Testis (tissue), 3 donors: ENCODE results near the gene MC1R. TPM values are rescaled to one million over a fixed set of nuclear protein-coding genes. Genes with fewer than 3 reads are reported as not detected.

Experiments
- DNase-seq: peaks from one replicate; pipeline ENCODE4 v3.0.0-alpha.2; 2019
- H3K27ac ChIP-seq, 2 donors: fragments of 200-600 bp; sonication (generic); one replicate each; pipeline ENCODE4 v1.5.1; 2019
- H3K27me3 ChIP-seq: fragments of 200-600 bp; sonication (generic); one replicate; pipeline ENCODE4 v1.5.1; 2019
- H3K36me3 ChIP-seq: fragments of 200-600 bp; sonication (generic); one replicate; pipeline ENCODE4 v1.5.1; 2017; ENCODE audit warnings: low read depth; ENCODE audit errors: missing control alignments
- H3K4me1 ChIP-seq: fragments of 200-600 bp; sonication (generic); one replicate; pipeline ENCODE4 v1.5.1; 2019
- H3K4me3 ChIP-seq, 2 donors: fragments of 200-600 bp; sonication (generic); one replicate each; pipeline ENCODE4 v1.5.1; 2017 to 2019
- H3K9me3 ChIP-seq: fragments of 200-600 bp; sonication (generic); one replicate; pipeline ENCODE4 v1.5.1; 2017
- CTCF ChIP-seq, 3 experiments: fragments of 450-650 bp in 2 of 3; fragments of 200-600 bp in 1 of 3; sonication (generic) in 1 of 3; IDR thresholded peaks; one replicate each; pipeline ENCODE4 v1.5.1; 2016 to 2019; ENCODE audit warnings: antibody characterized with exemption in 3 of 3, mild to moderate bottlenecking in 2 of 3, moderate library complexity in 1 of 3
- POLR2A ChIP-seq: fragments of 450-650 bp; IDR thresholded peaks from one replicate; pipeline ENCODE4 v1.6.1; 2017; ENCODE audit warnings: antibody characterized with exemption, mild to moderate bottlenecking, moderate library complexity
- whole genome bisulfite sequencing, 2 donors: methylation state at CpG; one replicate each; pipeline ENCODE4 v1.1.5; 2018; 5-methylcytosine and 5-hydroxymethylcytosine counted together
- intact Hi-C: fragments of 100-400 bp; cut with DNase I; formaldehyde crosslinking; loops from one replicate; pipeline ENCODE4 v1.15.1; 2023; ENCODE audit warnings: low total_unique reads
- polyA plus RNA-seq: library from polyadenylated mRNA; stranded (reverse); fragments of 350-450 nt; fragmentation: Illumina TruSeq; extraction: RNeasy Lipid Tissue Mini Kit (QIAGEN cat#74804); gene quantifications from one replicate; pipeline ENCODE4 v1.2.3, GENCODE V29; 2014; ENCODE audit warnings: low read depth, low replicate concordance; ENCODE audit not compliant: insufficient read depth
- total RNA-seq, 2 donors: library from RNA; depleted of rRNA; stranded (reverse); fragments of >200 nt; gene quantifications; one replicate each; pipeline ENCODE4 v1.2.3, GENCODE V29; 2016

MC1R gene
- total and polyA plus RNA-seq, 3 donors from 2014 or later = 30.1 to 53.7 (median 40.0) TPM

GRCh38 chr16:89953671-89954406 is 35.2 kb downstream of the MC1R start:
- Histone ChIP-seq H3K4me3 (no peak overlapping the region), H3K27me3 (no peaks in the 10 kb centered on the region), H3K27ac (no peak overlapping the region), H3K4me1 (peaks cover 6% of the 10 kb centered on the region), H3K36me3 (no peaks in the 10 kb centered on the region), H3K9me3 (no peaks in the 10 kb centered on the region)
- intact Hi-C loops = no loop called here
- 91 to 97% methylated on average over 8 to 11 of the region's 11 CpGs for WGBS, 2 donors
- DNase-seq = no peak
- TF ChIP-seq POLR2A (no peak), CTCF (IDR thresholded peaks at IDR 0.05) (no peak)

GRCh38 chr16:89954462-89954861 is 35.8 kb downstream of the MC1R start:
- no peaks in the 10 kb centered on the region for H3K27me3 ChIP-seq
- 93 to 95% methylated on average over 15 of the region's 15 CpGs for WGBS, 2 donors
- intact Hi-C loops = no loop called here

GRCh38 chr16:89955001-89955685 is 36.5 kb downstream of the MC1R start:
- intact Hi-C loops = no loop called here
- H3K9me3 ChIP-seq = no peaks in the 10 kb centered on the region
- DNase-seq = no peak
- no peaks in the 10 kb centered on the region for H3K36me3 ChIP-seq
- H3K4me3 ChIP-seq = no peak overlapping the region
- no peaks in the 10 kb centered on the region for H3K4me1 ChIP-seq
- TF ChIP-seq CTCF (IDR thresholded peaks at IDR 0.05) (no peak), POLR2A (no peak)
- H3K27me3 ChIP-seq = no peaks in the 10 kb centered on the region
- H3K27ac ChIP-seq = no peak overlapping the region
- 93 to 100% methylated on average over 7 to 15 of the region's 15 CpGs for WGBS, 2 donors

More at GRCh38 chr16:89954462-89954861, 35.8 kb downstream of the MC1R start:
- H3K9me3 ChIP-seq = no peaks in the 10 kb centered on the region
- no peak overlapping the region for H3K27ac ChIP-seq
- peaks cover 3% of the 10 kb centered on the region for H3K4me1 ChIP-seq
- DNase-seq = no peak
- no peak for TF ChIP-seq POLR2A
- TF ChIP-seq CTCF (IDR thresholded peaks at IDR 0.05) = no peak
- H3K36me3 ChIP-seq = no peaks in the 10 kb centered on the region
- H3K4me3 ChIP-seq = no peak overlapping the region

GRCh38 chr16:89956505-89957215 is 38.0 kb downstream of the MC1R start:
- Histone ChIP-seq H3K36me3 (no peaks in the 10 kb centered on the region), H3K27me3 (no peaks in the 10 kb centered on the region), H3K27ac (no peak overlapping the region), H3K4me3 (no peak overlapping the region), H3K4me1 (no peaks in the 10 kb centered on the region), H3K9me3 (no peaks in the 10 kb centered on the region)
- 88 to 90% methylated on average over 11 to 15 of the region's 15 CpGs for WGBS, 2 donors
- intact Hi-C loops = no loop called here
- DNase-seq = no peak
- no peak for TF ChIP-seq POLR2A
- no peak for TF ChIP-seq CTCF (IDR thresholded peaks at IDR 0.05)
